H1 (cell line): Measurements from ENCODE around the gene ABLIM1. TPM values are rescaled to one million over a fixed set of nuclear protein-coding genes. Genes with fewer than 3 reads are reported as not detected.

Source experiments
- BRCA1 ChIP-seq: IDR thresholded peaks from 2 replicates; pipeline ENCODE4 v1.6.1; 2012; ENCODE audit warnings: low read depth, low read length, improper control_type of control experiment
- CHD7 ChIP-seq: fragments of 300-600 bp; sonication (generic); IDR thresholded peaks from 2 replicates; pipeline ENCODE4 v1.7.1; 2012; ENCODE audit warnings: low read length, moderate library complexity, mild to moderate bottlenecking, inconsistent platforms; ENCODE audit not compliant: insufficient replicate concordance
- CREB1 ChIP-seq: IDR thresholded peaks from 2 replicates; pipeline ENCODE4 v1.6.1; 2012; ENCODE audit warnings: inconsistent platforms
- KDM1A ChIP-seq: fragments of 200-600, 300-600 bp; sonication (generic); IDR thresholded peaks from 2 replicates; pipeline ENCODE4 v1.7.1; 2016; ENCODE audit warnings: mild to moderate bottlenecking, low read length, borderline replicate concordance
- POU5F1 ChIP-seq: IDR thresholded peaks from 2 replicates; pipeline ENCODE4 v1.6.1; 2011; ENCODE audit warnings: low read depth, mild to moderate bottlenecking, low read length, moderate library complexity
- TAF1 ChIP-seq: IDR thresholded peaks from 2 replicates; pipeline ENCODE4 v1.6.1; 2011; ENCODE audit warnings: mild to moderate bottlenecking, low read depth, low read length
- TBP ChIP-seq: IDR thresholded peaks from 2 replicates; pipeline ENCODE4 v1.6.1; 2011; ENCODE audit warnings: low read depth, low read length, improper control_type of control experiment
- TCF12 ChIP-seq: IDR thresholded peaks from 2 replicates; pipeline ENCODE4 v1.6.1; 2011; ENCODE audit warnings: low read depth, mild to moderate bottlenecking, low read length
- polyA plus RNA-seq, 7 experiments: library from polyadenylated mRNA; depleted of rRNA in 3 of 7; stranded (reverse) in 5 of 7; unstranded in 2 of 7; fragments of >200 nt in 5 of 7; fragments of 200-250 nt in 2 of 7; gene quantifications; 1 replicate in 5 of 7; 2 replicates in 1 of 7; 4 replicates in 1 of 7; pipeline versions ENCODE4 v1.2.1 to v1.2.3, GENCODE V29; 2011 to 2013; ENCODE audit warnings: missing spikeins in 2 of 7, mixed read lengths in 2 of 7
- total RNA-seq: library from RNA; stranded (reverse); fragmentation: NEBNext Ultra II Directional; extraction: Animal tissue kit (Norgen Biotek cat#: 25700); gene quantifications from 2 replicates; pipeline ENCODE4 v1.2.1, GENCODE V29; 2021
- TF ChIP-seq, protein P1 (sequence below): IDR thresholded peaks from 2 replicates; pipeline ENCODE4 v1.6.1; 2011; ENCODE audit warnings: low read length, improper control_type of control experiment
- TF ChIP-seq, protein P2 (sequence below): IDR thresholded peaks from 2 replicates; pipeline ENCODE4 v1.6.1; 2012; ENCODE audit warnings: inconsistent platforms

Gene ABLIM1
- total and polyA plus RNA-seq, 2 of the 8 experiments (the other 6 are each of a cell fraction or from before 2014, with no cell fraction given): 51.2 to 51.7 TPM

DNA sequence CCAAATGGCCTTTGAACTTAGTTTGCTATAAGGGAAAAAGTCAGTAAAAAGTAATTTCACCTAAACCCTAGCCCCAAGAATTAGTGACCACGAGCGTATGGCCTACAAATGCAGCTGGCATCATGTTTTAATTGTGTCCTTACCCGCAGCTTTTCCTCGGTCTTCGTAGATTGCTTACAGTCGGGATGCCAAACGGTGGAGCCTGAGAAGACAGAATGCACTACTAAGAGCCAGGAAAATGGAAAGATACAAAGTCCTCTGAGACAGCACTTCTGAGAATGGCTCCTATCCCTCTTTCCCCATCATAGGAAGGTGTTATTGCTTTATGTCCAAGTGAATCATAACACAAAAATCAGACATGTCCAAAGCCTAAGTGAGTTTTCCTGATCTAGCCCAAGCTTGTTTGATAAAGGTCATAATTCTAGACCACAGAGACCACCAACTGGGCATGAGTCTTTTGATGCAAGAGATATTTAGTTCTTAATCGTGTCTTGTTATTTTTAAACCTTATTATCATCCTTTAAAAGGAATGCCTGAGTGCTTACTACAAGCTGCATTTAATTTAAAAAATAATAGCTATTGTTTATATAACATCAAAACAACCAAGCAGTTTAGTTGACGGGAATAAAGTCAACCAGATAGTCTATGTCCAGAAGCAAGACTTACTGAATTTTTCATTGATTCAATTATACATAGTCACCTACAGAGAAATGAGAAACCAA, 170.1 kb downstream of the ABLIM1 start (continued):
- TF ChIP-seq CHD7 (no peak), BRCA1 (no peak), KDM1A (no peak), CREB1 (no peak), POU5F1 (no peak), TCF12 (no peak), TAF1 (no peak), TBP (no peak)
- TF ChIP-seq, protein P1, sequence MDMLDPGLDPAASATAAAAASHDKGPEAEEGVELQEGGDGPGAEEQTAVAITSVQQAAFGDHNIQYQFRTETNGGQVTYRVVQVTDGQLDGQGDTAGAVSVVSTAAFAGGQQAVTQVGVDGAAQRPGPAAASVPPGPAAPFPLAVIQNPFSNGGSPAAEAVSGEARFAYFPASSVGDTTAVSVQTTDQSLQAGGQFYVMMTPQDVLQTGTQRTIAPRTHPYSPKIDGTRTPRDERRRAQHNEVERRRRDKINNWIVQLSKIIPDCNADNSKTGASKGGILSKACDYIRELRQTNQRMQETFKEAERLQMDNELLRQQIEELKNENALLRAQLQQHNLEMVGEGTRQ: no peak
- TF ChIP-seq, protein P2, sequence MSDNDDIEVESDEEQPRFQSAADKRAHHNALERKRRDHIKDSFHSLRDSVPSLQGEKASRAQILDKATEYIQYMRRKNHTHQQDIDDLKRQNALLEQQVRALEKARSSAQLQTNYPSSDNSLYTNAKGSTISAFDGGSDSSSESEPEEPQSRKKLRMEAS: no peak
